HepG2 (cell line): Measurements from ENCODE around the gene SDC3. TPM values are rescaled to one million over a fixed set of nuclear protein-coding genes. Genes with fewer than 3 reads are reported as not detected.

Source experiments
- CTCF ChIP-seq: sonication (generic); formaldehyde crosslinking; IDR thresholded peaks from 2 replicates; pipeline ENCODE4 v1.5.0; 2020; ENCODE audit warnings: mild to moderate bottlenecking, missing genetic modification reagents, moderate library complexity
- EHMT2 ChIP-seq: fragments of 200-600 bp; sonication (generic); IDR thresholded peaks from 2 replicates; pipeline ENCODE4 v1.7.0; 2017; ENCODE audit warnings: antibody characterized with exemption, low read depth, low read length, borderline replicate concordance
- EP300 ChIP-seq, 3 experiments: sonication (generic) in 1 of 3; formaldehyde crosslinking in 1 of 3; IDR thresholded peaks; 2 replicates each; pipeline versions ENCODE4 v1.5.1 to v1.6.1; 2011 to 2020; ENCODE audit warnings: low read depth in 2 of 3, low read length in 2 of 3, borderline replicate concordance in 1 of 3, improper control_type of control experiment in 1 of 3, mild to moderate bottlenecking in 1 of 3, missing genetic modification reagents in 1 of 3, moderate library complexity in 1 of 3
- ERF ChIP-seq: IDR thresholded peaks from 2 replicates; pipeline ENCODE4 v1.6.1; 2018; ENCODE audit warnings: missing biosample characterization, missing genetic modification reagents
- FOXA3 ChIP-seq: IDR thresholded peaks from 2 replicates; pipeline ENCODE4 v1.6.1; 2016; ENCODE audit warnings: missing genetic modification reagents, missing compliant biosample characterization
- MTERF4 ChIP-seq: sonication (generic); formaldehyde crosslinking; IDR thresholded peaks from 2 replicates; pipeline ENCODE4 v1.8.0; 2023; ENCODE audit warnings: mild to moderate bottlenecking, missing genetic modification reagents
- NR0B2 ChIP-seq: sonication (generic); formaldehyde crosslinking; IDR thresholded peaks from 2 replicates; pipeline ENCODE4 v1.4.0; 2020; ENCODE audit warnings: mild to moderate bottlenecking, missing genetic modification reagents
- NR2F6 ChIP-seq, 2 experiments: IDR thresholded peaks; 2 replicates each; pipeline ENCODE4 v1.6.1; 2016; ENCODE audit warnings: antibody characterized with exemption in 1 of 2, mild to moderate bottlenecking in 1 of 2
- PAXIP1 ChIP-seq: sonication (generic); formaldehyde crosslinking; conservative IDR thresholded peaks from 2 replicates; pipeline ENCODE4 v1.4.0; 2020; ENCODE audit warnings: mild to moderate bottlenecking, missing genetic modification reagents, moderate library complexity
- PHF21A ChIP-seq: sonication (generic); formaldehyde crosslinking; IDR thresholded peaks from 2 replicates; pipeline ENCODE4 v1.5.0; 2020; ENCODE audit warnings: mild to moderate bottlenecking, missing genetic modification reagents
- RBM22 ChIP-seq: fragments of 200-400 bp; formaldehyde crosslinking; optimal IDR thresholded peaks from 2 replicates; pipeline ENCODE3; 2017; ENCODE audit warnings: mild to moderate bottlenecking, low read length, moderate library complexity
- RFX1 ChIP-seq: fragments of 450-650 bp; IDR thresholded peaks from 2 replicates; pipeline ENCODE4 v1.6.1; 2017
- RXRA ChIP-seq: sonication (generic); formaldehyde crosslinking; IDR thresholded peaks from 2 replicates; pipeline ENCODE4 v1.5.1; 2020; ENCODE audit warnings: missing genetic modification reagents
- SALL1 ChIP-seq: sonication (generic); formaldehyde crosslinking; IDR thresholded peaks from 2 replicates; pipeline ENCODE4 v1.8.0; 2022; ENCODE audit warnings: mild to moderate bottlenecking, missing genetic modification reagents
- SALL2 ChIP-seq: sonication (generic); formaldehyde crosslinking; IDR thresholded peaks from 2 replicates; pipeline ENCODE4 v1.8.1; 2023; ENCODE audit warnings: mild to moderate bottlenecking, missing genetic modification reagents, inconsistent platforms
- SPEN ChIP-seq: sonication (generic); formaldehyde crosslinking; IDR thresholded peaks from 2 replicates; pipeline ENCODE4 v1.5.1; 2020; ENCODE audit warnings: low read depth, mild to moderate bottlenecking, missing genetic modification reagents
- SSRP1 ChIP-seq: IDR thresholded peaks from 2 replicates; pipeline ENCODE4 v1.6.1; 2016; ENCODE audit warnings: control low read depth
- U2AF2 ChIP-seq: fragments of 200-400 bp; formaldehyde crosslinking; IDR thresholded peaks from 2 replicates; pipeline ENCODE4 v1.6.1; 2017; ENCODE audit warnings: low read depth, mild to moderate bottlenecking, low read length
- ZNF574 ChIP-seq: sonication (generic); formaldehyde crosslinking; IDR thresholded peaks from 2 replicates; pipeline ENCODE4 v1.4.0; 2020; ENCODE audit warnings: missing genetic modification reagents
- polyA plus RNA-seq, 8 experiments: library from polyadenylated mRNA; depleted of rRNA in 3 of 8; stranded (reverse) in 7 of 8; unstranded in 1 of 8; fragments of >200 nt; fragmentation: Illumina TruSeq in 4 of 8; extraction: Trizol in 4 of 8; gene quantifications; 2 replicates each; pipeline versions ENCODE4 v1.2.1 to v1.2.3, GENCODE V29; 2011 to 2016; ENCODE audit warnings: low read depth in 4 of 8, missing spikeins in 1 of 8, mixed read lengths in 1 of 8; ENCODE audit not compliant: insufficient read depth in 1 of 8
- total RNA-seq, 5 experiments: library from RNA; depleted of rRNA; stranded (reverse); fragments of >200 nt; fragmentation: Illumina TruSeq; extraction: Trizol; gene quantifications; 2 replicates each; pipeline ENCODE4 v1.2.3, GENCODE V29; 2016; ENCODE audit warnings: low read depth in 1 of 5

Gene SDC3
- total and polyA plus RNA-seq, 2 of the 13 experiments (the other 11 are each of a cell fraction or from before 2014, with no cell fraction given), result 0.49 to 0.84 TPM

- TF ChIP-seq SPEN (CRISPR knock-in tag) (peak; percentile 46), PHF21A (CRISPR knock-in tag) (peak; percentile 40), RFX1 (peak; percentile 71), ZNF574 (peak; percentile 46; the same call in 1 of the 2 replicates), CTCF (CRISPR knock-in tag) (0 out of 2 replicates have a peak, but pooled peaks have one; percentile 26), RXRA (CRISPR knock-in tag) (peak; percentile 85), ERF (CRISPR knock-in tag) (peak; percentile 47; the same call in 1 of the 2 replicates), PAXIP1 (no peak), EP300 (IDR thresholded peaks at IDR 0.05; ENCODE audit: low read depth in 2 of 2, low read length in 2 of 2) (0 out of 4 replicates have a peak, but pooled peaks of 1 of the 2 experiments have one; percentile 5), EP300 (CRISPR knock-in tag; IDR thresholded peaks at IDR 0.05; ENCODE audit: borderline replicate concordance) (no peak), SSRP1 (CRISPR knock-in tag) (0 out of 2 replicates have a peak, but pooled peaks have one; percentile 50), FOXA3 (CRISPR knock-in tag) (peak; percentile 17; the same call in 1 of the 2 replicates), NR2F6 (IDR thresholded peaks at IDR 0.05) (peak; percentile 73), NR2F6 (CRISPR knock-in tag; IDR thresholded peaks at IDR 0.05) (peak; percentile 81), SALL1 (CRISPR knock-in tag) (peak; percentile 37), EHMT2 (no peak), SALL2 (CRISPR knock-in tag) (0 out of 2 replicates have a peak, but pooled peaks have one; percentile 26), RBM22 (peak; percentile 31), MTERF4 (CRISPR knock-in tag) (peak; percentile 34; the same call in 1 of the 2 replicates), NR0B2 (CRISPR knock-in tag) (0 out of 2 replicates have a peak, but pooled peaks have one; percentile 36), U2AF2 (0 out of 2 replicates have a peak, but pooled peaks have one; percentile 28)
Measured at GRCh38 chr1:30847358-30847972, 61.1 kb downstream of the SDC3 start (continued).
